HCT116 (cell line): ENCODE data around the gene VANGL1. TPM values are rescaled to one million over a fixed set of nuclear protein-coding genes. Genes with fewer than 3 reads are reported as not detected.

ENCODE experiments used
- ATAC-seq: fragments of 200-7000 bp; cut with Tn5 transposase; 2 replicates; pipeline ENCODE4 v1.9.1; 2020; ENCODE audit warnings: mild to moderate bottlenecking, moderate library complexity
- BruUV-seq: library from RNA; stranded (reverse); fragments of 400-500 nt; replicated peaks from 2 replicates; lab custom pipeline; 2021; lab: Mats Ljungman, UMichigan
- CTCF ChIA-PET: fragments of 300-600 bp; sonication (Branson Sonifier 250); formaldehyde crosslinking; loops from one replicate; lab custom pipeline; 2021; ENCODE audit warnings: antibody characterized with exemption; lab: Charles Lee
- POLR2A ChIA-PET: fragments of 300-600, 350-600 bp; sonication (Branson Sonifier 250); formaldehyde crosslinking; loops from one replicate; lab custom pipeline; 2021; ENCODE audit warnings: antibody characterized with exemption; lab: Charles Lee
- RAD21 ChIA-PET, 2 experiments: fragments of 300-600 bp; sonication (Branson Sonifier 250); formaldehyde crosslinking; loops; one replicate each; lab custom pipeline; 2023; ENCODE audit warnings: low total read pairs in 2 of 2; ENCODE audit not compliant: uncharacterized antibody in 2 of 2, unreplicated experiment in 2 of 2, low non-redundant PET in 1 of 2; lab: Charles Lee
- DNase-seq: peaks from one replicate; pipeline ENCODE4 v3.0.0-alpha.2; 2010; ENCODE audit warnings: low read depth, low spot score
- H2AFZ ChIP-seq: fragments of 200-600 bp; shearing (Covaris generic), sonication (generic); 2 replicates; pipeline ENCODE4 v1.6.1; 2017; ENCODE audit warnings: low read depth, mixed run types, mixed read lengths, antibody characterized with exemption, low read length; ENCODE audit not compliant: poor library complexity, severe bottlenecking
- H3K27ac ChIP-seq: 2 replicates; pipeline ENCODE4 v1.5.1; 2012; ENCODE audit warnings: low read depth, low read length
- H3K27me3 ChIP-seq: fragments of 200-600 bp; sonication (generic); 2 replicates; pipeline ENCODE4 v1.6.1; 2016; ENCODE audit warnings: mixed run types, low read length, mixed read lengths; ENCODE audit not compliant: insufficient read depth
- H3K36me3 ChIP-seq, 2 experiments: fragments of 200-500 bp in 1 of 2; fragments of 200-600 bp in 1 of 2; sonication (Bioruptor generic) in 1 of 2; sonication (generic) in 1 of 2; 2 replicates each; pipeline versions ENCODE4 v1.5.1 to v1.6.1; 2014 to 2016; ENCODE audit warnings: low read length in 2 of 2, inconsistent platforms in 1 of 2, mixed read lengths in 1 of 2, mixed run types in 1 of 2; ENCODE audit not compliant: insufficient read depth in 2 of 2, control insufficient read depth in 1 of 2
- H3K4me1 ChIP-seq, 2 experiments: fragments of 200-600 bp in 1 of 2; sonication (generic) in 1 of 2; 2 replicates each; pipeline versions ENCODE4 v1.5.1 to v1.6.1; 2012 to 2017; ENCODE audit warnings: low read length in 2 of 2, inconsistent platforms in 1 of 2, mild to moderate bottlenecking in 1 of 2, mixed read lengths in 1 of 2, mixed run types in 1 of 2, moderate library complexity in 1 of 2; ENCODE audit not compliant: insufficient read depth in 2 of 2, control insufficient read depth in 1 of 2
- H3K4me2 ChIP-seq: fragments of 200-600 bp; sonication (generic); 2 replicates; pipeline ENCODE4 v1.6.1; 2017; ENCODE audit warnings: mixed run types, low read length, mixed read lengths
- H3K4me3 ChIP-seq, 2 experiments: fragments of 200-600 bp in 1 of 2; sonication (generic) in 1 of 2; replicated peaks in 1 of 2; 2 replicates each; pipeline ENCODE4 v1.5.1; 2011 to 2016; ENCODE audit warnings: low read length in 2 of 2, control low read depth in 1 of 2, low read depth in 1 of 2, mild to moderate bottlenecking in 1 of 2, mixed read lengths in 1 of 2, mixed run types in 1 of 2
- H3K79me2 ChIP-seq: fragments of 200-600 bp; sonication (generic); 2 replicates; pipeline ENCODE4 v1.6.1; 2017; ENCODE audit warnings: mild to moderate bottlenecking, mixed run types, low read length, moderate library complexity, mixed read lengths; ENCODE audit not compliant: insufficient read depth
- H3K9ac ChIP-seq: fragments of 200-600 bp; sonication (generic); 2 replicates; pipeline ENCODE4 v1.6.1; 2016; ENCODE audit warnings: low read length, mixed read lengths
- H3K9me2 ChIP-seq: fragments of 200-600 bp; sonication (generic), shearing (Covaris generic); 2 replicates; pipeline ENCODE4 v1.6.1; 2017; ENCODE audit warnings: mixed run types, mild to moderate bottlenecking, moderate library complexity; ENCODE audit not compliant: insufficient read depth
- H3K9me3 ChIP-seq, 2 experiments: fragments of 200-500 bp in 1 of 2; fragments of 200-600 bp in 1 of 2; sonication (Bioruptor generic) in 1 of 2; sonication (generic) in 1 of 2; 2 replicates each; pipeline ENCODE4 v1.6.1; 2014 to 2017; ENCODE audit warnings: low read length in 2 of 2, mixed read lengths in 2 of 2, inconsistent platforms in 1 of 2, low read depth in 1 of 2, mild to moderate bottlenecking in 1 of 2, mixed run types in 1 of 2, moderate library complexity in 1 of 2; ENCODE audit not compliant: control insufficient read depth in 1 of 2, insufficient read depth in 1 of 2
- H4K20me1 ChIP-seq: fragments of 200-600 bp; sonication (generic), shearing (Covaris generic); 2 replicates; pipeline ENCODE4 v1.6.1; 2017; ENCODE audit warnings: mixed run types, mild to moderate bottlenecking, moderate library complexity; ENCODE audit not compliant: insufficient read depth
- ATF3 ChIP-seq: IDR thresholded peaks from 2 replicates; pipeline ENCODE4 v1.6.1; 2012
- CBX3 ChIP-seq: IDR thresholded peaks from 2 replicates; pipeline ENCODE4 v1.6.1; 2012; ENCODE audit warnings: low read depth
- CTCF ChIP-seq, 3 experiments: fragments of 200-600 bp in 1 of 3; sonication (generic) in 1 of 3; IDR thresholded peaks in 2 of 3; conservative IDR thresholded peaks in 1 of 3; 2 replicates each; pipeline ENCODE4 v1.5.1; 2012 to 2017; ENCODE audit warnings: low read depth in 2 of 3, low read length in 2 of 3, antibody characterized with exemption in 1 of 3, borderline replicate concordance in 1 of 3, control low read depth in 1 of 3, mild to moderate bottlenecking in 1 of 3, mixed read lengths in 1 of 3, mixed run types in 1 of 3, moderate library complexity in 1 of 3; ENCODE audit not compliant: insufficient read depth in 1 of 3
- ELF1 ChIP-seq: IDR thresholded peaks from 2 replicates; pipeline ENCODE4 v1.6.1; 2012; ENCODE audit warnings: low read depth, borderline replicate concordance
- EZH2 ChIP-seq: fragments of 200-600 bp; sonication (generic); IDR thresholded peaks from 2 replicates; pipeline ENCODE4 v1.6.1; 2017; ENCODE audit warnings: antibody characterized with exemption, mixed run types
- EZH2phosphoT487 ChIP-seq: fragments of 200-600 bp; IDR thresholded peaks from 2 replicates; pipeline ENCODE4 v1.6.1; 2018; ENCODE audit warnings: antibody characterized with exemption, borderline replicate concordance
- FOSL1 ChIP-seq: IDR thresholded peaks from 2 replicates; pipeline ENCODE4 v1.6.1; 2012; ENCODE audit warnings: low read depth
- POLR2AphosphoS5 ChIP-seq: IDR thresholded peaks from 2 replicates; pipeline ENCODE4 v1.6.1; 2011; ENCODE audit warnings: mild to moderate bottlenecking, low read depth, low read length, moderate library complexity
- SIN3A ChIP-seq: IDR thresholded peaks from 2 replicates; pipeline ENCODE4 v1.6.1; 2012; ENCODE audit warnings: low read depth
- SP1 ChIP-seq: IDR thresholded peaks from 2 replicates; pipeline ENCODE4 v1.6.1; 2012; ENCODE audit warnings: low read depth
- TCF7L2 ChIP-seq: IDR thresholded peaks from 2 replicates; pipeline ENCODE4 v1.7.0; 2011; ENCODE audit warnings: borderline replicate concordance, inconsistent platforms; ENCODE audit not compliant: insufficient read depth, insufficient read length; ENCODE audit errors: extremely low read depth
- YY1 ChIP-seq: IDR thresholded peaks from 2 replicates; pipeline ENCODE4 v1.6.1; 2011; ENCODE audit warnings: low read length, low read depth, moderate library complexity, mild to moderate bottlenecking; ENCODE audit not compliant: insufficient replicate concordance; ENCODE audit errors: extremely low read depth
- ZFX ChIP-seq: fragments of 450-650 bp; IDR thresholded peaks from 2 replicates; pipeline ENCODE4 v1.6.1; 2017
- ZNF274 ChIP-seq: fragments of 200-500 bp; sonication (Bioruptor generic); IDR thresholded peaks from 2 replicates; pipeline ENCODE4 v1.6.1; 2014; ENCODE audit warnings: mild to moderate bottlenecking, low read depth, low read length, inconsistent platforms
- intact Hi-C: fragments of 100-400 bp; cut with micrococcal nuclease; formaldehyde crosslinking; loops from 2 replicates; pipeline ENCODE4 v1.10.0; 2022
- total RNA-seq: library from RNA; stranded (reverse); gene quantifications from one replicate; pipeline ENCODE4 v1.2.1, GENCODE V29; 2021; ENCODE audit not compliant: unreplicated experiment
- TF ChIP-seq, protein P1 (sequence below): IDR thresholded peaks from 2 replicates; pipeline ENCODE4 v1.6.1; 2012

VANGL1 gene
- total RNA-seq, 1 experiment from 2014 or later, result 23.5 TPM

DNA sequence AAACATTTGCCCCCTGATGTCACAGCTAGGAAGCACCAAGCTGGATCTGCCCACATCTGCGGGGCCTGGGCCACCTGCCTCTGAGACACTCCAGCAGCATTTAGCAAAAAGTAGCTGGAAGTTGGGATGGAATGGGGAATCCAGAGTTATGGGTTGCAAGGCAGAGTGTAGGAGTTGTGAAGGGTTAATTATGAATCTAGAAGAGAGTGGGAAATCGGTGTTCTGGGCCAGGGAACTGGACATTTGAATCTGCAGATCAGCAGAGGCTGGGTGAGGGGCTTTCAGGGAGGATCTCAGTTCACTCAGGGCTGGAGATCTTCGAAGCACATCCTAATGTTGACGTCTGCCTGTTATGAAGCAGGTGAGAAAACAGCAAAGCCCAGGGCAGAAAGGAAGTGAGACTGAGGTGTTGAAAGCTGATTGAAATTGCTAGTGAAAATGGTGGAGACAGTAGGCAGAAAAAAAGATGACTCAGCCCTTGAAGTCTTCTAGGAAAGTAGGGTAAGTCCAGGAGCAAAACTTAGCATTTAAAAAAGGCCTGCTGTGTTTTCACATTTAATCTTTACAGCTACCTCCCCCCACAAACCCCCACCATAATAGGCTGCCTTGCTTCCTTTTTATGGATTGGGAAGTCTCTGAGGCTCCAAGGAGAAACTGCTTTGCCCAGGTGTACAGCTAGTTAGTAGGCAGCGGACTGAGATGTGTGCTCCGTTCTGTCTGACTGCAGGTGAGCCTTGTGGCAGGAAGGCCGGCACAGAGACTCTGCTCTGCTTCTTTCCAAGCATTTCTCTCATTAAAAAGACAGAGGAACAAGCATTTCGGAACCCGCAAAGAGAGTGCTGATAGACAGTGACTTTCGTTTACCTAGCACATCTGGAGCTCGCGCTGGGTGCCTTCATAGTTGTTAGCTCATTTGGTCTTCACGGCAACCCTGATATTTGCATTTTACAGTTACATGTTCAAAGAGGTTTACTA, 7.2 kb downstream of the VANGL1 start:
- Histone ChIP-seq H3K9ac (no peak overlapping the region), H3K9me3 (no peaks in the 10 kb centered on the region), H3K36me3 (peaks cover 9 to 13% of the 10 kb centered on the region in 2 experiments; a peak in 3 of 4 replicates), H3K27me3 (no peaks in the 10 kb centered on the region), H3K4me3 (no peak overlapping the region), H3K79me2 (peaks cover 91% of the 10 kb centered on the region), H3K4me1 (peaks cover 13 to 17% of the 10 kb centered on the region in 2 experiments; a peak in 2 of 4 replicates), H4K20me1 (no peaks in the 10 kb centered on the region), H3K4me2 (no peak overlapping the region), H2AFZ (no peak overlapping the region), H3K27ac (no peak overlapping the region), H3K9me2 (no peaks in the 10 kb centered on the region)
- POLR2A ChIA-PET, result no interaction called here
- no peak for DNase-seq
- RAD21 ChIA-PET, result no interaction called here
- ATAC-seq, result no peak
- intact Hi-C loops, result no loop called here
- CTCF ChIA-PET, result interaction anchor here (1.7 kb wide), 1 partner anchor 58 kb away, joined by 6 read pairs; no protein-coding TSS in a partner anchor
- no TSS peak for BruUV-seq
- no peak for TF ChIP-seq YY1
- no peak for TF ChIP-seq ATF3
- no peak for TF ChIP-seq EZH2phosphoT487
- TF ChIP-seq SIN3A, result no peak
- TF ChIP-seq EZH2, result no peak

- H2AFZ ChIP-seq, result no peak overlapping the region
- peaks cover 85% of the 10 kb centered on the region for H3K79me2 ChIP-seq
- ChIA-PET POLR2A (no interaction called here), CTCF (interaction anchor here (1.7 kb wide), 1 partner anchor 57 kb away, joined by 6 read pairs; no protein-coding TSS in a partner anchor), RAD21 (no interaction called here)
- H3K27me3 ChIP-seq, result no peaks in the 10 kb centered on the region
- no peak for ATAC-seq
- H3K27ac ChIP-seq, result no peak overlapping the region
- H3K9me2 ChIP-seq, result no peaks in the 10 kb centered on the region
- H4K20me1 ChIP-seq, result no peaks in the 10 kb centered on the region
- no peak overlapping the region for H3K9ac ChIP-seq
- no peaks in the 10 kb centered on the region for H3K9me3 ChIP-seq
- no peak overlapping the region for H3K4me2 ChIP-seq
- H3K4me3 ChIP-seq, result no peak overlapping the region
- BruUV-seq, result no TSS peak
- intact Hi-C loops, result no loop called here
- H3K4me1 ChIP-seq, result peaks cover 13 to 17% of the 10 kb centered on the region in 2 experiments; a peak in 2 of 4 replicates
- peaks cover 9 to 13% of the 10 kb centered on the region in 2 experiments; a peak in 3 of 4 replicates for H3K36me3 ChIP-seq
- no peak for DNase-seq
- TF ChIP-seq FOSL1 (no peak), CTCF (IDR thresholded peaks at IDR 0.05 in 2 of 3, conservative IDR thresholded peaks at IDR 0.05 in 1 of 3; ENCODE audit: borderline replicate concordance in 1 of 3, insufficient read depth in 1 of 3, low read depth in 2 of 3, low read length in 2 of 3) (no peak), SP1 (no peak), TCF7L2 (no peak), EZH2phosphoT487 (no peak), POLR2AphosphoS5 (no peak), ZNF274 (no peak), CBX3 (no peak), ELF1 (no peak), ZFX (no peak)
- TF ChIP-seq, protein P1, sequence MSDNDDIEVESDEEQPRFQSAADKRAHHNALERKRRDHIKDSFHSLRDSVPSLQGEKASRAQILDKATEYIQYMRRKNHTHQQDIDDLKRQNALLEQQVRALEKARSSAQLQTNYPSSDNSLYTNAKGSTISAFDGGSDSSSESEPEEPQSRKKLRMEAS, result no peak
Observed at GRCh38 chr1:115649964-115650363, 8.2 kb downstream of the VANGL1 start.
